MM.1S (cell line): Measurements from ENCODE around the gene IER5.

ENCODE experiments used
- DNase-seq: peaks from one replicate; pipeline ENCODE4 v3.0.0-alpha.2; 2015
- H2AFZ ChIP-seq: fragments of 300-600 bp; sonication (generic); 2 replicates; pipeline ENCODE4 v1.6.0; 2016; ENCODE audit warnings: antibody characterized with exemption, low read length
- H3F3A ChIP-seq: fragments of 300-600 bp; sonication (generic); 2 replicates; pipeline ENCODE4 v1.6.1; 2016; ENCODE audit warnings: mild to moderate bottlenecking, antibody characterized with exemption, low read length, moderate library complexity, mixed read lengths; ENCODE audit not compliant: insufficient read depth
- H3K27ac ChIP-seq: fragments of 300-600 bp; sonication (generic); 2 replicates; pipeline ENCODE4 v1.5.1; 2016; ENCODE audit warnings: mild to moderate bottlenecking, low read length
- H3K27me3 ChIP-seq: fragments of 300-600 bp; sonication (generic); replicated peaks from 2 replicates; pipeline ENCODE4 v1.6.0; 2016; ENCODE audit warnings: low read length; ENCODE audit not compliant: insufficient read depth
- H3K36me3 ChIP-seq: fragments of 300-600 bp; sonication (generic); replicated peaks from 2 replicates; pipeline ENCODE4 v1.6.1; 2016; ENCODE audit warnings: mild to moderate bottlenecking, low read length, mixed read lengths; ENCODE audit not compliant: insufficient read depth
- H3K4me1 ChIP-seq: fragments of 300-600 bp; sonication (generic); 2 replicates; pipeline ENCODE4 v1.6.1; 2016; ENCODE audit warnings: low read length, mixed read lengths
- H3K4me2 ChIP-seq: fragments of 300-600 bp; sonication (generic); 2 replicates; pipeline ENCODE4 v1.6.0; 2016; ENCODE audit warnings: low read depth, low read length
- H3K4me3 ChIP-seq: fragments of 300-600 bp; sonication (generic); 2 replicates; pipeline ENCODE4 v1.5.1; 2016; ENCODE audit warnings: low read length, mixed read lengths
- H3K79me2 ChIP-seq: fragments of 300-600 bp; sonication (generic); 2 replicates; pipeline ENCODE4 v1.6.1; 2016; ENCODE audit warnings: mixed run types, low read length, mixed read lengths
- H3K9ac ChIP-seq: fragments of 300-600 bp; sonication (generic); 2 replicates; pipeline ENCODE4 v1.6.1; 2016; ENCODE audit warnings: low read length, mixed read lengths
- H3K9me2 ChIP-seq: fragments of 300-600 bp; sonication (generic); replicated peaks from 2 replicates; pipeline ENCODE4 v1.6.1; 2016; ENCODE audit warnings: mild to moderate bottlenecking, low read length, mixed read lengths; ENCODE audit not compliant: insufficient read depth
- H3K9me3 ChIP-seq: fragments of 300-600 bp; sonication (generic); replicated peaks from 2 replicates; pipeline ENCODE4 v1.6.1; 2016; ENCODE audit warnings: mild to moderate bottlenecking, low read length, mixed read lengths; ENCODE audit not compliant: insufficient read depth
- H4K20me1 ChIP-seq: fragments of 300-600 bp; sonication (generic); 2 replicates; pipeline ENCODE4 v1.6.1; 2016; ENCODE audit warnings: mild to moderate bottlenecking, low read length, moderate library complexity, mixed read lengths; ENCODE audit not compliant: insufficient read depth
- CTCF ChIP-seq: fragments of 300-600 bp; sonication (generic); IDR thresholded peaks from 2 replicates; pipeline ENCODE4 v1.5.1; 2016; ENCODE audit warnings: antibody characterized with exemption, low read length, mixed read lengths
- EZH2 ChIP-seq: fragments of 300-600 bp; sonication (generic); optimal IDR thresholded peaks from 2 replicates; pipeline ENCODE3; 2017; ENCODE audit warnings: low read depth, mild to moderate bottlenecking, antibody characterized with exemption, low read length, mixed read lengths
- EZH2phosphoT487 ChIP-seq: fragments of 300-600 bp; sonication (generic); IDR thresholded peaks from 2 replicates; pipeline ENCODE4 v1.6.1; 2018; ENCODE audit warnings: antibody characterized with exemption, low read length

The IER5 gene

GRCh38 chr1:181087400-181087901, 1.0 kb upstream of the IER5 start:
- Histone ChIP-seq H4K20me1 (0 out of 2 replicates have a peak, but pooled peaks cover under 1% of the 10 kb centered on the region), H3K36me3 (no peaks in the 10 kb centered on the region), H3K27me3 (no peaks in the 10 kb centered on the region), H3F3A (peaks cover 15% of the 10 kb centered on the region), H3K4me3 (peak overlapping the region; percentile 85; the same call in 1 of the 2 replicates), H2AFZ (0 out of 2 replicates have a peak overlapping the region, but pooled peaks have one; percentile 79), H3K79me2 (peaks cover 36% of the 10 kb centered on the region), H3K9me3 (no peaks in the 10 kb centered on the region), H3K9ac (no peak overlapping the region), H3K27ac (no peak overlapping the region), H3K9me2 (no peaks in the 10 kb centered on the region), H3K4me1 (peaks cover 23% of the 10 kb centered on the region), H3K4me2 (peak overlapping the region; percentile 81)
- peak; percentile 30 for DNase-seq
- TF ChIP-seq EZH2 (no peak), CTCF (no peak), EZH2phosphoT487 (no peak)

GRCh38 chr1:181089017-181089675, 646 bp downstream of the IER5 start:
- peak overlapping the region; percentile 88 for H3K4me2 ChIP-seq
- H3K27me3 ChIP-seq, result no peaks in the 10 kb centered on the region
- peak overlapping the region; percentile 94 for H3K4me3 ChIP-seq
- no peaks in the 10 kb centered on the region for H3K36me3 ChIP-seq
- H3K9ac ChIP-seq, result peak overlapping the region; percentile 79
- peaks cover 15% of the 10 kb centered on the region for H3F3A ChIP-seq
- H3K9me3 ChIP-seq, result no peaks in the 10 kb centered on the region
- H3K27ac ChIP-seq, result peak overlapping the region; percentile 77
- peak overlapping the region; percentile 53; the same call in 1 of the 2 replicates for H2AFZ ChIP-seq
- peak; percentile 53 for DNase-seq
- no peaks in the 10 kb centered on the region for H3K9me2 ChIP-seq
- peaks cover 23% of the 10 kb centered on the region for H3K4me1 ChIP-seq
- H3K79me2 ChIP-seq, result peaks cover 45% of the 10 kb centered on the region
- H4K20me1 ChIP-seq, result 0 out of 2 replicates have a peak, but pooled peaks cover 7% of the 10 kb centered on the region
- no peak for TF ChIP-seq CTCF
- no peak for TF ChIP-seq EZH2
- TF ChIP-seq EZH2phosphoT487, result no peak

- H3F3A ChIP-seq, result peaks cover 15% of the 10 kb centered on the region
- 0 out of 2 replicates have a peak, but pooled peaks cover 7% of the 10 kb centered on the region for H4K20me1 ChIP-seq
- TF ChIP-seq CTCF (no peak), EZH2 (no peak)
- peak overlapping the region; percentile 53 for H2AFZ ChIP-seq
- H3K79me2 ChIP-seq, result peaks cover 45% of the 10 kb centered on the region
- DNase-seq, result peak; percentile 78
- H3K4me3 ChIP-seq, result peak overlapping the region; percentile 94
- H3K4me2 ChIP-seq, result peak overlapping the region; percentile 88
- no peaks in the 10 kb centered on the region for H3K36me3 ChIP-seq
- H3K9me2 ChIP-seq, result no peaks in the 10 kb centered on the region
- H3K4me1 ChIP-seq, result peaks cover 20% of the 10 kb centered on the region
- no peaks in the 10 kb centered on the region for H3K9me3 ChIP-seq
- H3K9ac ChIP-seq, result peak overlapping the region; percentile 79
- no peaks in the 10 kb centered on the region for H3K27me3 ChIP-seq
- H3K27ac ChIP-seq, result peak overlapping the region; percentile 77
Observed at GRCh38 chr1:181089676-181090544, 1.4 kb downstream of the IER5 start.
